ENCODE data around the gene STRN3. TPM values are rescaled to one million over a fixed set of nuclear protein-coding genes. Genes with fewer than 3 reads are reported as not detected.
"Not testable (repeated sequence)": the region's sequence is repeated elsewhere in the genome, so short reads cannot be mapped to it uniquely, and the experiment has no call there.

STRN3 gene
- total RNA-seq, 1 donor from 2014 or later, result 34.1 TPM

DNA sequence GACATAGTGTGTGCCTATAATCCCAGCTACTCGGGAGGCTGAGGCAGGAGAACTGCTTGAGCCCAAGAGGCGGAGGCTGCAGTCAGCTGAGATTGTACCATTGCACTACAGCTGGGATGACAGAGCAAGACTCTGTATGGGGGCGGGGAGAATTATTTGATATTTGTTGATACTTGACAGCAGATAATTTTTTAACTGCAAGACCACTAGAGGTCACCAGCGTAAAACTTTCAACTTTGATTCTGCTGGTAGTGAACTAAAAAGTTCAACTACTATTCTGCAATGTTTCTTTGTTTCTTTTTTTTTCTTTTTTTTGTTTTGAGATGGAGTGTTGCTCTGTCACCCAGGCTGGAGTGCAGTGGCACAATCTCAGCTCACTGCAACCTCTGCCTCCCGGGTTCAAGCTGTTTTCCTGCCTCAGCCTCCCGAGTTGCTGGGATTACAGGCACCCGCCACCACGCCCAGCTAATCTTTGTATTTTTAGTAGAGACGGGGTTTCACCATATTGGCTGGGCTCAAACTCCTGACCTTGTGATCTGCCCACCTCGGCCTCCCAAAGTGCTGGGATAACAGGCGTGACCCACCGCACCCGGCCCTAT lies 46.0 kb downstream of the STRN3 start:
- H3K4me1 Mint-ChIP-seq (ENCODE audit: unreplicated experiment); H3K27ac Mint-ChIP-seq; H3K9me3 Mint-ChIP-seq; DNase-seq (ENCODE audit: extremely low spot score, unreplicated experiment); H3K27me3 Mint-ChIP-seq; H3K4me3 Mint-ChIP-seq: not testable (repeated sequence)
- TF ChIP-seq, protein P1, sequence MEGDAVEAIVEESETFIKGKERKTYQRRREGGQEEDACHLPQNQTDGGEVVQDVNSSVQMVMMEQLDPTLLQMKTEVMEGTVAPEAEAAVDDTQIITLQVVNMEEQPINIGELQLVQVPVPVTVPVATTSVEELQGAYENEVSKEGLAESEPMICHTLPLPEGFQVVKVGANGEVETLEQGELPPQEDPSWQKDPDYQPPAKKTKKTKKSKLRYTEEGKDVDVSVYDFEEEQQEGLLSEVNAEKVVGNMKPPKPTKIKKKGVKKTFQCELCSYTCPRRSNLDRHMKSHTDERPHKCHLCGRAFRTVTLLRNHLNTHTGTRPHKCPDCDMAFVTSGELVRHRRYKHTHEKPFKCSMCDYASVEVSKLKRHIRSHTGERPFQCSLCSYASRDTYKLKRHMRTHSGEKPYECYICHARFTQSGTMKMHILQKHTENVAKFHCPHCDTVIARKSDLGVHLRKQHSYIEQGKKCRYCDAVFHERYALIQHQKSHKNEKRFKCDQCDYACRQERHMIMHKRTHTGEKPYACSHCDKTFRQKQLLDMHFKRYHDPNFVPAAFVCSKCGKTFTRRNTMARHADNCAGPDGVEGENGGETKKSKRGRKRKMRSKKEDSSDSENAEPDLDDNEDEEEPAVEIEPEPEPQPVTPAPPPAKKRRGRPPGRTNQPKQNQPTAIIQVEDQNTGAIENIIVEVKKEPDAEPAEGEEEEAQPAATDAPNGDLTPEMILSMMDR (conservative IDR thresholded peaks at IDR 0.05), result peak; percentile 70
- peaks cover 13% of the 10 kb centered on the region for H3K36me3 Mint-ChIP-seq

DNA sequence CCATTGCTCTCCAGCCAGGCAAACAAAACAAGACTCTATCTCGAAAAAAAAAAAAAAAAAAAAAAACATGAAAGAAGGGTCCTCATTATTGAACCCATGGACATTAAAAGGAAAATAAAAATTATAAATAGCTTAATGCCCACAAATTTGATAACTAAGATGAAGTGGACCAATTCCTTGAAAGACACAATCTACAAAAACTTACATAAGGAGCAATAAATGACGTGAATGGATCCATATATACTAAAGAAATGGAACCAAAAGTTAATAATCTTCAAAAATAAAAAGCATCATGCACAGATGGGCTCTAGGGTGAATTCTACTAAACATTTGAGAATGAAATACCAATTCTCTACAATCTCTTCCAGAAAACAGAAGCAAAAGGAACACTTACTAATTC lies 48.4 kb downstream of the STRN3 start:
- H3K9me3 Mint-ChIP-seq, result no peaks in the 10 kb centered on the region
- H3K27ac Mint-ChIP-seq, result no peak overlapping the region
- no peak overlapping the region for H3K4me3 Mint-ChIP-seq
- DNase-seq (ENCODE audit: extremely low spot score, unreplicated experiment), result no peak
- H3K4me1 Mint-ChIP-seq (ENCODE audit: unreplicated experiment), result peaks cover 7% of the 10 kb centered on the region
- TF ChIP-seq, protein P1 (conservative IDR thresholded peaks at IDR 0.05), result no peak
- H3K36me3 Mint-ChIP-seq, result peaks cover 16% of the 10 kb centered on the region
- H3K27me3 Mint-ChIP-seq, result no peaks in the 10 kb centered on the region

DNA sequence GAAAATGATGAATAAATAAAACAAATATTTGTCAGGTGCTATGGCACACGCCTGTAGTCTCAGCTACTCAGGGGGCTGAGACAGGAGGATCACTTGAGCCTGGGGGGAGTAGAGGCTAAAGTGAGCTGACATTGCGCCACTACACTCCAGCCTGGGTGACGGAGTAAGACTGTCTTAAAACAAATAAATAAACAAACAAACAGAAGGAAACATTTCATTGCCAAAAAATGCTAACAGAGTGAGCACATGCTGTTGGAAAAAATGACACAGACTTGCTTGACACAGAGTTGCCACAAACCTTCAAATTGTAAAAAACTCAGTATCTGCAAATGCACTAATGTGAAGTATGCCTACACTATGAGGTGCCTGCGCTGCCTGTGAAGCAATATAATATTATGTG lies 51.6 kb downstream of the STRN3 start:
- no peak overlapping the region for H3K27ac Mint-ChIP-seq
- H3K4me1 Mint-ChIP-seq (ENCODE audit: unreplicated experiment), result peaks cover 15% of the 10 kb centered on the region
- TF ChIP-seq, protein P1 (conservative IDR thresholded peaks at IDR 0.05), result no peak
- no peak overlapping the region for H3K4me3 Mint-ChIP-seq
- H3K36me3 Mint-ChIP-seq, result peaks cover 24% of the 10 kb centered on the region
- H3K27me3 Mint-ChIP-seq, result no peaks in the 10 kb centered on the region
- H3K9me3 Mint-ChIP-seq, result peaks cover 5% of the 10 kb centered on the region
- no peak for DNase-seq (ENCODE audit: extremely low spot score, unreplicated experiment)

DNA sequence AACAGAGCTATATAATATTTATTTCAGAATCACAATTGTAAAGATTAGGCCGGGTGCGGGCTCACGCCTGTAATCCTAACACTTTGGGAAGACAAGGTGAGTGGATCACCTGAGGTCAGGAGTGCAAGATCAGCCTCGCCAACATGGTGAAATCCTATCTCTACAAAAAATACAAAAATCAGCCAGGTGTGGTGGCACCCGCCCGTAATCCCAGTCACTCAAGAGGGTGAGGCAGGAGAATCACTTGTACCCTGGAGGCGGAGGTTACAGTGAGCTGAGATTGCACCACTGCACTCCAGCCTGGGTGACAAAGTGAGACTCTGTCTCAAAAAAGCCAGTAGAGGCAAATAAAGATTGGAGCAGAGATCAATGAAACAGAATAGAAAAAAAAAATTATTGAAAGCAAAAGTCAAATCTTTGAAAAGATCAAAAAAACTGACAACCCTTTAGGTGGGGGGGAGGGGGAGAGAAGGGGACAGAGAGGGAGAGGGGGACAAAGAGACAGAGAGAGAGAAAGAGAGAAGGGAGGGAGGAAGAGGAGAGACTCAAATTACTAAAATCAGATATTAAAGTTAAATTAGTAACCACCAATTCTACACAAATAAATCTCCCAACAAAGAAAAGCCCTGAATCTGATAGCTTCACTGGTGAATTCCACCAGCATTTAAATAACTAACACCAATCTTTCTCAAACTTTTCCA lies 53.1 kb downstream of the STRN3 start:
- peaks cover 20% of the 10 kb centered on the region for H3K36me3 Mint-ChIP-seq
- H3K4me1 Mint-ChIP-seq (ENCODE audit: unreplicated experiment), result peaks cover 15% of the 10 kb centered on the region
- TF ChIP-seq, protein P1 (conservative IDR thresholded peaks at IDR 0.05), result no peak
- DNase-seq (ENCODE audit: extremely low spot score, unreplicated experiment), result no peak
- no peak overlapping the region for H3K27ac Mint-ChIP-seq
- no peak overlapping the region for H3K4me3 Mint-ChIP-seq
- peaks cover 5% of the 10 kb centered on the region for H3K9me3 Mint-ChIP-seq
- H3K27me3 Mint-ChIP-seq, result no peaks in the 10 kb centered on the region

DNA sequence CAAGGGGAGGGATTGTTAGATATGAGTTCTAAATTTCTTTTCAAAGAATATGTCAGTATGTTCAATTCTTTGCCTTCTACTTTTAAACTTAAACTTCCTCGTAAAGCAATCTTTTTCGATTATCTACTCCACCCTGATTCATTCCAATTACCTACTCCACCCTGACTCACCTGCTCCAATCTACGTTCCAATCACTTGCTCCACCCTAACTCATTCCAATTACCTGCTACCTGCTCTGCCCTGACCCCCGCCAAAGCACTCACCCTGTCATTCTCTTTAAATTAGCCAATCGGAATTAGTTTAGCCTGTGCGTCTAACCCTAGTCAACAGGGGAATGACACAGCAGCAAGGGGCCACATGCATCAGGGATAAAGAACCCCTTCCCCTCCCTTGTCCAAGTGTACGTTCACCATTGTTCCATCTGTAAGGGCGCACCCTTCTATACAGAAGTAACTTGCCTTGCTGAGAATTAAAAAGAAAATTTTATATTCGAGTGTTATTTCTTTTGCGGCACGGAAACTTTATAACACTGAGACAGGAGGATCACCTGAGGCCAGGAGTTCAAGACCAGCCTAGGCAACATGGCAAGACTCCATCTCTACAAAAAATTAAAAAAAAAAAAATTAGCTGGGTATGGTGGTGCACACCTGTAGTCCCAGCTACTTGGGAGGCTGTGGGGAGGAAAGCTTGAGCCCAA lies 54.0 kb downstream of the STRN3 start:
- H3K27ac Mint-ChIP-seq, result peak overlapping the region; percentile 81
- peak overlapping the region; percentile 40 for H3K4me3 Mint-ChIP-seq
- not testable (repeated sequence) for DNase-seq (ENCODE audit: extremely low spot score, unreplicated experiment); H3K9me3 Mint-ChIP-seq; H3K27me3 Mint-ChIP-seq
- peaks cover 18% of the 10 kb centered on the region for H3K36me3 Mint-ChIP-seq
- H3K4me1 Mint-ChIP-seq (ENCODE audit: unreplicated experiment), result peaks cover 15% of the 10 kb centered on the region

DNA sequence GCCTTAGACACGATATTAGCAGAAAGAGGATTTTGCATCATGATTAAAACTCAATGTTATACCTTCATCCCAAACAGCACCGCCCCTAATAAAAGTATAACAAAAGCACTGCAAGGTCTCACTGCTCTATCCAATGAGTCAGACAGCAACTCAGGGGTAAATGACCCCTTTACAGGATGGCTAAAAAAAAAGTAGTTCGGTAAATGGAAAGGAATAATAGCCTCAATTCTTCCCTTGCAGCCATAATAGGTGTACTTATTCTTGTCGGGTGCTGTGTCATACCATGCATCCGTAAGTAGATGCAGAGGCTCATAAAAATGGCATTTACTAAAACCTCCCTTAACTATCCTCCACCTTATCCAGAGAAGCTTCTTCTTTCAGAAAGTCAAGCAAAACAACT lies 54.6 kb downstream of the STRN3 start:
- peak overlapping the region; percentile 81 for H3K27ac Mint-ChIP-seq
- no peak overlapping the region for H3K4me3 Mint-ChIP-seq
- no peaks in the 10 kb centered on the region for H3K27me3 Mint-ChIP-seq
- TF ChIP-seq, protein P1 (conservative IDR thresholded peaks at IDR 0.05), result no peak
- peaks cover 5% of the 10 kb centered on the region for H3K9me3 Mint-ChIP-seq
- DNase-seq (ENCODE audit: extremely low spot score, unreplicated experiment), result no peak
- H3K4me1 Mint-ChIP-seq (ENCODE audit: unreplicated experiment), result peaks cover 15% of the 10 kb centered on the region
- H3K36me3 Mint-ChIP-seq, result peaks cover 19% of the 10 kb centered on the region

DNA sequence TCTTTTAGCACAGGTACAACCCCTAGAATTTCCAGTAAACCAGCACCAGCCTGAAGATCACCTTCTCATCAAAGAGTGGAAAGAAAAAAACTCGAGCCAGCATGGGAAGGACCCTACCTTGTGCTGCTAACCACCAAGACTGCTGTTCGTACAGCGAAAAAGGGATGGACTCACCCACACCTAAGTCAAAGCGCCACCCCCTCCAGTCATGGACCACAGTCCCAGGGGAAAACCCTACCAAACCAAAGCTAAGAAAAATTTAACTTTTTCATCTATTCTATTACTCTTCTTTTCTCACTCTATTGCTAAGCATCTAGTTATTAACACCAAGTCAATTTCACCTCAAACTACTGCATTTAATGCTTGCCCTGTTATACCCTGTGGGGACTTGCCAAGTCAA lies 56.4 kb downstream of the STRN3 start:
- H3K27me3 Mint-ChIP-seq; DNase-seq (ENCODE audit: extremely low spot score, unreplicated experiment); H3K4me3 Mint-ChIP-seq: not testable (repeated sequence)
- H3K9me3 Mint-ChIP-seq, result peaks cover 11% of the 10 kb centered on the region
- peaks cover 27% of the 10 kb centered on the region for H3K36me3 Mint-ChIP-seq
- peaks cover 15% of the 10 kb centered on the region for H3K4me1 Mint-ChIP-seq (ENCODE audit: unreplicated experiment)
- peak overlapping the region; percentile 2 for H3K27ac Mint-ChIP-seq

DNA sequence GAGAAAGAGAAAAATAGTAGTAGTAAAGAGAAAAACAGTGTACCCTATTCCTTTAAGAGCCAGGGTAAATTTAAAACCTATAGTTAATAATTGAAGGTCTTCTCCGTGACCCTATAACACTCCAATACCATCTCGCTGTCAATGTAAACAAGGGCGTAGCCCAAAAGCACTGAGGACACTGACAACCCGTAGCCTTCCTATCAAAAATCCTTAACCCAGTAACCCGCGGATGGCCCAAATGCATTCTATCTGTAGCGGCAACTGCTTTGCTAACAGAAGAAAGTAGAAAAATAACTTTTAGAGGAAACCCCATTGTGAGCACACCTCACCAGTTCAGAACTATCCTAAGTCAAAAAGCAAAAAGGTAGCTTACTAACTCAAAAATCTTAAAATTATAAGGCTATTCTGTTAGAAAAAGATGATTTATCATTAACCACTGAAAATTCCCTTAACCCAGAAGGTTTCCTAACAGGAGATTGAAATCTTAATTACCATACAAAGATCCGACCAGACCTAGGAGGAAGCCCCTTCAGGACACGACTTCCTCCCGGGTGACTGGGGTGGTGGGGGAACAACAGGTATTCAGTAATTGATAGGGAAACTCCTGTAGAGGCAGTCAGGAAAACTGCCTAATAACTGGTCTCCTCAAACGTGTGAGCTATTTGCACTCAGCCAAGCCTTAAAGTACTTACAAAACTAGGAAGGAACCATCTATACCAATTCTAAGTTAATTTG lies 58.6 kb downstream of the STRN3 start:
- H3K27me3 Mint-ChIP-seq; H3K27ac Mint-ChIP-seq; H3K4me1 Mint-ChIP-seq (ENCODE audit: unreplicated experiment); H3K4me3 Mint-ChIP-seq; DNase-seq (ENCODE audit: extremely low spot score, unreplicated experiment): not testable (repeated sequence)
- Mint-ChIP-seq H3K9me3 (peaks cover 11% of the 10 kb centered on the region), H3K36me3 (peaks cover 41% of the 10 kb centered on the region)

Measured in type B pancreatic cell (in vitro differentiated cells).